Stimulated activated naive CD4-positive, alpha-beta T cell treated with Interleukin-2 at 50 U/mL for 16 hours (primary cell): Measurements from ENCODE around the gene PPP6R3.
"Not testable (repeated sequence)": the region's sequence is repeated elsewhere in the genome, so short reads cannot be mapped to it uniquely, and the experiment has no call there.

ENCODE experiments used
- DNase-seq: peaks from one replicate; lab custom pipeline; 2025; lab: John Stamatoyannopoulos, UW

Gene PPP6R3

GRCh38 chr11:68610452-68611116 is 150.0 kb downstream of the PPP6R3 start:
- DNase-seq: no peak

- no peak for DNase-seq
Observed at GRCh38 chr11:68615657-68616056, 155.1 kb downstream of the PPP6R3 start.

- no peak for DNase-seq
Observed at GRCh38 chr11:68617925-68618809, 157.6 kb downstream of the PPP6R3 start.

- no peak for DNase-seq
Observed at GRCh38 chr11:68621826-68622225, 161.3 kb downstream of the PPP6R3 start.

- DNase-seq: not testable (repeated sequence)
Observed at GRCh38 chr11:68623706-68624105, 163.2 kb downstream of the PPP6R3 start.

- DNase-seq: not testable (repeated sequence)
Observed at GRCh38 chr11:68625069-68625468, 164.5 kb downstream of the PPP6R3 start.

- DNase-seq: not testable (repeated sequence)
Observed at GRCh38 chr11:68626236-68626635, 165.7 kb downstream of the PPP6R3 start.

- not testable (repeated sequence) for DNase-seq
Observed at GRCh38 chr11:68628837-68629236, 168.3 kb downstream of the PPP6R3 start.

GRCh38 chr11:68632375-68632774 is 171.8 kb downstream of the PPP6R3 start:
- not testable (repeated sequence) for DNase-seq

- DNase-seq: peak; percentile 10
Observed at GRCh38 chr11:68632802-68633201, 172.2 kb downstream of the PPP6R3 start.

- DNase-seq: not testable (repeated sequence)
Observed at GRCh38 chr11:68634606-68635005, 174.1 kb downstream of the PPP6R3 start.

- not testable (repeated sequence) for DNase-seq
Observed at GRCh38 chr11:68635172-68635571, 174.6 kb downstream of the PPP6R3 start.

- not testable (repeated sequence) for DNase-seq
Observed at GRCh38 chr11:68635883-68636282, 175.3 kb downstream of the PPP6R3 start.

- DNase-seq: not testable (repeated sequence)
Observed at GRCh38 chr11:68639322-68639721, 178.8 kb downstream of the PPP6R3 start.

- DNase-seq: no peak
Observed at GRCh38 chr11:68641880-68642279, 181.3 kb downstream of the PPP6R3 start.

GRCh38 chr11:68643585-68643984 is 183.0 kb downstream of the PPP6R3 start:
- DNase-seq: no peak

GRCh38 chr11:68646832-68647231 is 186.3 kb downstream of the PPP6R3 start:
- DNase-seq: no peak

- no peak for DNase-seq
Observed at GRCh38 chr11:68649851-68650555, 189.5 kb downstream of the PPP6R3 start.

GRCh38 chr11:68650801-68651200 is 190.2 kb downstream of the PPP6R3 start:
- DNase-seq: no peak

- no peak for DNase-seq
Observed at GRCh38 chr11:68651208-68651984, 190.8 kb downstream of the PPP6R3 start.

- no peak for DNase-seq
Observed at GRCh38 chr11:68651985-68652682, 191.6 kb downstream of the PPP6R3 start.
